Measurements from ENCODE around the gene ATG5.

ATG5 gene

DNA sequence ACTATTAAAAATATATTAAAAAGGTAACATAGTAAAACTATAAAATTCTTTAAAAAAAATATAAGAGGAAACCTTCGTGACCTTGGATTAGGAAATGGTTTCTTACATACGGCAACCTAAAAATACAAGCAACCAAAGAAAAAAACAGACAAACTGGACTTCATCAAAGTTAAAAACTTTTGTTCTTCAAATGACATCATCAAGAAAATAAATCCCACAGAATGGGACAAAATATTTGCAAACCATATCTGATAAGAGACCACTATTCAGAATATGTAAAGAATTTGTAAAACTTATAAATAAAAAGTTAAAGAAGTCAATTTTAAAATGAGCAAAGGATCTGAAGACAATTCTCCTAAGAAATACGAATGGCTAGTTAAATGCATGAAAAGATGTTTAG, 110.0 kb downstream of the ATG5 start:
- DNase-seq, result no peak

DNA sequence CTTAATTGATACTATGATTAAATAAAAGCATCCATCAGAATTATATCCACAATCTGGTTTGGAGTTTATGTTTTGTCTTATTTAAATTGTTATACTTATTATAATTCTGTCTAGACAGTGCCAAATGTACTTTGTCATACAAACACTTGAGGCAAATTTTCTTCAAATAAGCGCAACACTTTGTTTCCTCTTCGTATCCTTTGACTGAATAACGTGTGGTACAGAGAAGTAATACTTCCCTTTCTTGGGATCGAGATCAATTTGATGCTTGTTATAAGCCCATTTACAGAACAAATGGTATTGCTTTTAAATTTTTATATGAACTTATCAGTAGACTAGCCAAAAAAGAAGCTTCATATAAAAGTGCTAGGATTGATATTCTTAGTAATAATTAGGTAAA, 111.0 kb downstream of the ATG5 start:
- DNase-seq, result no peak

DNA sequence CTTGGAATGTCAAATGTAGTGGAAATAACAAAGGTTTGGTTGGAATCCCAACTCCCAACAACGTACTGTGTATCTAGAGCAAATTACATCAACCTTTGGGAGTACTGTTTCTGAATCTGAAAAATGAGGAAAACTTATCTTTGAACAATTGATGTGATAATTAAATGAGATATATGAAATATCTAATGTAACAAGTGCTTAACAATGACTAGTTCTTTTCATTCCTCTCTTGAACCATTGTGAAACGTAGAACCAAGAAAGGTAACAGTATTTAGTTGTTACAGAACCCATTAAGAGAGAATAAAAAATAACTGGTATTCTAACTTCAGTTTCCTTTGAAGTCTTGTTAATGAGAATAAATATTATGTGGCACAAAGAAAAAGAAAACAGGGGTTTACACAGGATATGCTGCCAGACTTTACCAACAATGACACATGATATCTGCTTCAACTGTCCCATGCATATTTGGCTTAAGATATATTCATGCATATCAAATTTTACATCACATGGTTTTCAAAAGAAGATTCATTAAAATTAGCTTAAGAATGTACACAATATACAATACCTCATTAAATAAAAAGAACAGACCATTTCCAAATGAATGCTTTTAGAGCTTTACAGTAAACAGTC, 111.8 kb downstream of the ATG5 start:
- no peak for DNase-seq

DNA sequence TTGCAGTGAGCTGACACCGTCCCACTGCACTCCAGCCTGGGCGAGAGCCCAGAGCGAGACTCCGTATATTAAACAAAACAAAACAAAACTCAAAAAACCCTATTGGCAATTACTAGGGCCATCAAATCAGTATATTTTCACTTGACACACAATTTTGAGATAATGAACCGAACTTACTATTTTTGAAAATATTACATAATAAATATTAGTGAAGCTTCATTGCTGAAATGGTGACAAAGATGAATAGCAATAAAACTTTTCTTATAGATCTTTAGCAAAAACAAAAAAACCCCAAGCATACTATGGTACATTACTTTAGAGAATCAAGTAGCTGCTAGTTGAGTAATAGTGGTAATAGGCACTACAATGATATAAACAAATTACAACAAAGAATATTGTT, 113.0 kb downstream of the ATG5 start:
- DNase-seq, result no peak

DNA sequence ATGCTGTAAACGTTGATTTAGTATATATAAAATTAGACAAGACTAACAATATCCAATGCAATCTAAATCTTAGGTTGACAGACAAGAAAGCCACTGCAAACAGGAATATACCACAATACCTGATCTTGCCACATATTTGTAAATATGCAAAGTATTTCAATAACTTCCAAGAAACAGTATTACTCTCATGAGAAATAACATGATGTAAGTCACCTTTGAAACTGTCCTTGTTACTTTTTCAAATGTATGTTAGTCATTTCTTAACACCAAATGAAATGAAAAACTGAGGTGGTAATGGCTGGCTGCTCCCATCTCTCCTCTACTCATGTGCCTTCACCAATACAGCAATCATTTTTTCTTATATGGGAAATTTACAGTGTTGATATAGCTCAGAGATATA, 118.7 kb downstream of the ATG5 start:
- DNase-seq, result no peak

DNA sequence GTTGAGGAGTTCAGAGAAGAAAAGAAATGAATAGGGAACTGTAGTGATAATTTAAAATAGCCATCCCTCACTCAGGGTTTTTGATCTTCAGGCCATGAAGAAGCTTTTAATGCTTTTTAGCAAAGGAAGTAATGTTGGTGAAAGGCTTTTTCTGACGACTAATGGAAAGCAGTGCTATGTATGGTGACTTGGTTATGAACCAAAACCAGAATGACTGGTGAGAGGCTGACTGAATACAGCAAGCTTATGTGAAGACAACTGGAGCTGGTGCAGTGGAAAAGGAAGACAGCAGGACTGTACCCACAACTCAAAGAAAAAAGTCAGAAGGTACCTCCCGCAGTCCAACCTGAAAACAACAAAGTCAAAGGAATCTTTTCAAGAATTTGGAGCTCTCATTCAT, 120.6 kb downstream of the ATG5 start:
- DNase-seq, result no peak

DNA sequence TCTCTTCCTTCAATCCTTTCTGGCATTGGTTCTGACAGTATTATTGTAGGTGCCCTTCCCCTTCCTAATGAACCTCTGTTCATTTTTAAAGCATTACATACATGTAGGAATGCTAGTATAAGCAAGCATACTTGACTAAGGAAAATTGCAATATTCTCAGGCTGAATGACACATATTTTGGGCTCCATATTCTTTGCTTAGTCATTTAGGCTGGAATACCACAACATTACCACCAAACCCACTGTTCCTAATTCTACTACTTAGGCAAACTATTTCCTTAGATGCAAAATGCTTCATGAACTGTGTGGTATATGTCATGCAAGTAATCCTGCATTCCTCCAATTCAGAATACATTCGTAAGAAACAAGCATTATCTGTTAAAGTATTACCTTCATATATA, 125.6 kb downstream of the ATG5 start:
- DNase-seq, result no peak

DNA sequence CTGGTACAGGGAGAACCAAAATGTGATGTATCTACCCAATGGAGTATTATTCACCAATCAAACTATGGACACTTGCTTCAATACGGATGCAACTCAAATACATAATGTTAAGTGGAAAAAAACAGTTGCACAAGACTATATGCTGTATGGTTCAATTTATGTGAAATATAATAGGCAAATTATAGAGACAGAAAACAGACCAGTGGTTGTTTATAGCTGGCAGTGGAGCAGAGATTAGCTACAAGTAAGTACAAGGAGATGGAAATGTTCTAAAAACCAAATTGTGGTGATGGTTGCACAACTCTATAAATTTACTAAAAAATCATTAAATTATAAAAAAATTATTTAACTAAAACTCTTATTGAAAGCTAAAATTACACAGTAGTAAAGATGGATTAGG, 126.2 kb downstream of the ATG5 start:
- no peak for DNase-seq

DNA sequence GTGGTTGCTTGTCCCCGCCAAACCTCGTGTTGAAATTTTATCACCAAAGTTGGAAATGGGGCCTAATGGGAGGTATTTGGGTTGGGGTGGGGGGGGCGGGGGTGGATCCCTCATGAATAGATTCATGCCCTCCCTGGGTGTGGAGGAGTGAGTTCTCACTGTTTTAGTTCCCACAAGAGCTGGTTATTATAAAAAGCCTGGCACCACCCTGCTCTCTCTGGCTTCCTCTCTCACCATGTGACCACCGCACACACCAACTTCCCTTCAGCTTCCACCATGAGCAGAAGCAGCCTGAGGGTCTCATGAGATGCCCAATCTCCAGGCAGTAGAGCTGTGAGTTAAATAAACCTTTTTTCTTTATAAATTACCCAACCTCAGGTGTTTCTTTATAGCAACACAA, 128.1 kb downstream of the ATG5 start:
- DNase-seq, result no peak

DNA sequence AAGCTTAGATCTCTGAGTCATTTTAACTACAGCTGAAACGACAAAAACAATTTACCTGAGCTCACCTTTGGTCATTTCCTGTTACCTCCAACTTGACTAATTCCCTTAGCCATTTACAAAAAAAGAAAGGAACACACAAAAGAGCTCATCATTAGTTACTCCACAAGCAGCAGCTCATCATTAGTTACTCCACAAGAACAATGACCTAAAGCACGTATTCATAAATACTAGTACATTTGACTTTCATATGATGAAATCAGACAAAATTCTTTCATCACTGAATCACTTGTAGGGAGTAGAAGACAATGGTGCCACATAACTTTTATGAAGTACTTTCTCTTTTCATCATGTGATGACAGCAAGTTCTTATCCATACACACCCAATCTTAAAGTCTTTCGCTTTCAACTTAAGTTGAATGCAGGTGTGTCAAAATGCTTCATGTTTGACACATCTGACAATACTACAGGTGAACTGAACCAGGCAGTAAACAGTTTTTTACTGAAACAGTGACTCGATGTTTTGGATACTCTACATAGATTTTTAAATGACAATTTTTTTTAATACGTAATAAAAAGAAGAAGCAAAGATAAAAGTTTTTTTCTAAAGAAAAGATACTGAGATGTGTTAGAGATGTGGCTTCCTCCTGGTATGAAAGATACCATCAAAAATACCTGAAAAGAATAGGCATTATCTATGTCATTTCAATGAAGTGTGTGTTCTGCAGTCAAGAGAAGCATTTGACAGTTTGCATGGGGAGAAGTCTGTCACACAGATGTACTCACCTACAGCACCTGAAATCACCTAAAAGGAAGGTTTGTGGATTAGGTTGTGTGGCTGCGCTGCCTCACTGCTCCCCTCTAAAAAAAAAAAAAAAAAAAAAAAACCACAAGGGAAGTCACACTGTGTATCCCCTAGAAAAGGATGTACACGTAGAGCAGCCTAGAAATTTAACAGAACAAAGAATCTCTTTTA, 130.3 kb downstream of the ATG5 start:
- no peak for DNase-seq

DNA sequence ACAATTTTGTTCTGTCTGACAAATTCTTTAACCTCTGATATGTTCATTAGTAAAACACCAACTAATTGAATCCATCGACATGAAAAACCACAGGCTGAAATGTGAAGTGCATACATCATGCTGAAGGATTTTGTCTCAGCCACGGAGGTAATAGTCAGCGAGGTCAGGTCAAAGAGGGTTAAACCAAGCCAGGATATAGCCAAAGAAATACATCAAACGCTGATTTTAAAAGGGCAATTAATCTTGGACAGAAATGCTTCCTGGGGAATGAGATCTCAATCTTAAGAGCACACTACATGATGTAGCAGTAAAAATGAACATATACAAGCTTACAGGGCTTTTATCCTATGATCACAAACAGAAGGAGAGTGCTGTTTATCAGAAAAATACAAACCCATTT, 132.7 kb downstream of the ATG5 start:
- no peak for DNase-seq

DNA sequence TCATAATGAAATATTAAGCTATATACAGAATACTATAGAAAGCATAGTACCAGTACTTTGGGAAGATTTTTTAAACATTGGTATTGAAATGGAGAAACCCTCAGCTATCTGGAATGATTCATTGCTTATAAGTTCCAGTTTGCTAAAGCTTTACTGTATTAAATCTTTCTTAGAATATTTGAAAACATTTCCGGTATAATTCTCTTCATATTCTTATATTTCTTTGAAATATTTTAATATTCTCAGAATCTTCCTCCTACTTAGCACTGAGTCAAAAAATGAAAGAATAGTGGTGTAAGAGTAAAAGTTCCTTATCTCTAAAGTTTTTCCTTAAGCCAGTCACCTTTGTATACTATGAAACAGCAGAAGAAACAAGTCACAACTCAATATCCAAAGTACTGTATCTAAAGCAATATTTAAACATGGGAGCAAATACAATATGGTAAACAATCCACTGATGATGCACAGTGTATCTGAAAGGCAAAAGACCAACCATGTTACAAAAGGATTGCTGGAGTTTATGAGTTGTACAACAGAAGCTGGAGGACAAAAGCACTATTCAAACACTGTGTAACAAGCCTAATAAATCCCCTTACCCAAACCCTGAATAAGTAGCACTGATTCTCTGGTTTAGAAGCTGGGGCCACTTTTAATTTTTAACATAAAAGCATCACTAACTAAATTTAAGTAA, 137.3 kb downstream of the ATG5 start:
- no peak for DNase-seq

DNA sequence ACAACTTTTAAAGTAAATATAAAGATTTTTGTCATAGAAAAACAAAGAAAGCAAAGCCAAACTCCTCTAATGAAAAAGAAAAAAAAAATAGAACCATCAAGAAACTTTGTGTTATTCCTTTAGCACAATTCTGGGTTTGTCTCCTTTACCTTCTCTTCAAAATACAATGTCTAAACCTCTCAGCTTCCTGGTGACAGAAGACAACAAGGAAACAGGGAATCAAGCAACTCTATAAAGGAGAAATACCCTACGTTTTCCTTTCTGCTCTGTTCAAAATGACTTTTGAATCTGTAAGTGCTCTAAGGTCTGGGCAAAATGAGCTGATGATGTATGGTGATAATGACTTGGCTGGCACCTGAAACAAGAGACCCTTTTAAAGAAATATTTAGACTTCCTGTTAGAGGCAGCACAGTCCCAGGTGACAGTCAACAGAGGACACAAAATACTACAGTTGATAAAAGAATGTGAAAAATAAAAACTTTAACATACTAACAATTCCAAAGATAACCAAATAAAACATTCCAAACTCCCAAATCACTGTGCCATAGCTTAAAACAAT, 138.1 kb downstream of the ATG5 start:
- no peak for DNase-seq

DNA sequence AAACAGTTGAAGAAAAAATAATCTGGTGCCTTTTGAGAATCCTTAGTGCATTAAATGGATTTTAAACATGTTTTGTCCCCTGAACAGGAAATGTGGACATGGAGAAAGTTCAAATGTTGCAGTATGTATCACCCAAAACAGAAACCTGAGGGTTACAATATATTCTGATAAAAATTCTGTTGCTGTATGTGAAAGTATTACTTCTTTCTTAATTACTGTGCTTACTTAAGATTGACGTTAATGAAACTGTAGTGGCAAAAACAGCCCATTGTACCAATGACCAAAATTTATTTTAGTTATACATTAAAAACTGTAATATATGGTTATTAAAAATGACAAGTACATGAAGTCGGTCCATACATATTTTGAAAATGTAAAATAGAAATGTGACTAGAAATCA, 138.8 kb downstream of the ATG5 start:
- no peak for DNase-seq

DNA sequence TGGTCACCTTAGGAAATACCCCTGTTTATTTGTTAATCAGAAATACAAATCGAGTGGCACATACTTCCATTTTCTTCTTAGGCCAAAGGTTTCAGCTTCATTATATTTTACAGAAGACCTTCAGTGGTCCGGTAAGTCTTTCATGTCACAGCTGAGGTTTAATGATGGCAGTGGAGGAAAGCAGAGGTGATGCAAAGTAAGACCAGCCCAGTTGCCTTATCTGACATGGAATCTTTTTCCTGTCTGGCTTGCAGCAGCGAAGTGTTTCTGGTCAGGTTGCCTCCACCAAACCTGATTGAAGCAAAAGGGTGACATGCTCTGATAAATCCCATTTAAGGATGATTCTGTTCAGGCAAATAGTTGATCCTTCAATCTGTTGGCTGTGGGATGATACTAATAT, 139.4 kb downstream of the ATG5 start:
- no peak for DNase-seq

DNA sequence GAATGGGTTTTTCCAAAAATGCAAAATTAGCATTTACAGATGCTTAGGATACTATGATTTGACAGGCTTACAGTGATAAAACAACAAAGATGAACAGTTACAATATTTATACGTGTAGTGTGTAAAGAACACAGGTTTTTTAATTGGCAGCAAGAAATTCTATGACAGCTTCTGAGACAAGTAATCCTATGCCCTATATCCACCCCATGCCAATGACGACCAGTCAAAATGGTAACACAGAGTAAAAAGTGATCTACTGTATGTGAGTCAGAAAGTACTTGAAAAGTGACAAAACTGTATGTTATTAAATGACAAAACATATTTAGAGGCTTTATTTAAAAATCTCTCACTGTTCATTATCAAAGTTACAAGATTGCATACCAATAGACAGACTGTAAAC, 139.9 kb downstream of the ATG5 start:
- DNase-seq, result no peak

DNA sequence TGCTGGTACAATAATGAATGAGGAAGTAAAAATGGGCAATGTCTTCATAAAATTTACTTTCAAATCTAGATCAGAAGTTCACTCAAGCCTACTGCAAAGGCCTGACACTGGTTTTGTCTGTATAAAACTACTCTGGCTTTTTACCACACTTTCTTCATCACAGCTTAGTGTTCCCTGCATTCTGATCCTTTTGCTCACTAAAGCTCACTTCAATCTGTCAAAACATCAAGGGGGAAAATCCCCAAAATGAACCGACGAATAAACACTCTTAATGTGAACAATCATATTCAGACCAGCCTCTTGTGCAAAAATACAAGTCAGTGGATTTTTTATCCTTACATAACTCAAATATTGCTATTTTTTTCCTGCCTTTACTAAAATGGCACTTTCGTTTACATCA, 140.9 kb downstream of the ATG5 start:
- DNase-seq, result no peak

DNA sequence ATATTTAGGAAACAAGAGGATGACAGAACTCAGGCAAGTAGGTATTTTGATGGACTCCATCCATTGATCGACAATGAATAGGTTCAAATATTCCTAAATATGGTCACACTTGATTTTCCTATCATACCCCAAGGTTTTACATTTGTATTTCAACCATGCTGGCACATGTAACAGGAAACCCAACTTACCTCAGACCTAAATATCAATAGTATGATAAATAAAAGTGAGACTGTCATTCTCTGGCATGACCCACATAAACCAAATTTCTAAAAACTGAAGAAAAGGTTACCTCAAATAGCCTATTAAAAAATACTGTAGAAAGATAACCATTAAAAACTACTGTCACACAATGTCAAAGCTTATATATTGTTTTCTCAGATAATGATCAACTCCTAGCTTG, 142.1 kb downstream of the ATG5 start:
- DNase-seq, result no peak

DNA sequence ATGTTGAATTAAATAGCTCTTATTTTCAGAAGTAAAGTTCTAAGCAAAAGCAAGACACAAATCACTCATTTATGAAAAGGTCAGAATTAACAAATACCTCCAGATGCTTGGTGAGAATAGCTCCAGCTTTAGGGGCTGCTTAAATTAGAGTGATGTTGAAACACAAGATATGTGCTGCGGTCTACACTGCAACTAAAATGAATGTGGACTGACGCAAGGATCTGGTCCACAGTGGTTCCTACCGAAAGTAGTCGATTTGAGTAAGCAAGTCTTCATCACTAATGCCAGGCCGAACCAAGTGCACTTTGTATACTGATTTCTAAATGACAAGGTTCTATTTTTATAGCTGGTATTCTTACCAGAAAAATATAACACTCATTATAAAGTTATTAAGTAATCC, 143.1 kb downstream of the ATG5 start:
- no peak for DNase-seq

DNA sequence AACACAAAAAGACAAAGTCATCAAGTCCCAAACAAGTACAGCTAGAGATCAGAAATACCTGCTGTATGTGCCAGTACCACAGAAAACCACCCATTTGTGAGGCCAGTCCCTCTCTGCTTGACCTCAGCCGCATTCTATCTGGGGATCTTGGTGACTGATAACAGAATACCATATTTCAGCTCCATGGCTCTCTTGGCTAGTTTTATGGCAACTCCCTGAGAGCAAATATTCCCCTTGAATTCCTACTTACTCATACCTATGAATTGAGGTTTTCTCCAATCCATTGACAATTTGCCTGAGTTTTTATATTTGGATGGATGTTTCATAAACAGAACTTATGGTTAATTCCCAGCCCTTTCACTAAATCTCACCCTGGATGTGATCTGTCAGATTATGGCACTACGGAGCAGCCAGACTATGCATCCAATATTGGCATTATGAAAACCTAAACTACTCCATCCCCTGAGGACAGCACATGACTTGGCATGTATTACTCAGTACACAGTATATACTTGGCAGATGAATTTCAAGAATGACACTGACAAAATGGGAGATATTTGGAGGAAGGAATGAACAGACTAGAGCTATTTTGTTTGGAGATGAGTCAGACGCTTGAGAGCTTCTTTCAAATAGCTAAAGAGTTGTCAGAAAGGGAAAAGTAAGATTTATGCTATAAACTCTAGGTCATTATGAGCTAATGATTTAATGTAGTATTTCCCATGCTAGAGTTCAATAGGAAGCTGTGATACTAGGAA, 143.7 kb downstream of the ATG5 start:
- DNase-seq, result no peak

DNA sequence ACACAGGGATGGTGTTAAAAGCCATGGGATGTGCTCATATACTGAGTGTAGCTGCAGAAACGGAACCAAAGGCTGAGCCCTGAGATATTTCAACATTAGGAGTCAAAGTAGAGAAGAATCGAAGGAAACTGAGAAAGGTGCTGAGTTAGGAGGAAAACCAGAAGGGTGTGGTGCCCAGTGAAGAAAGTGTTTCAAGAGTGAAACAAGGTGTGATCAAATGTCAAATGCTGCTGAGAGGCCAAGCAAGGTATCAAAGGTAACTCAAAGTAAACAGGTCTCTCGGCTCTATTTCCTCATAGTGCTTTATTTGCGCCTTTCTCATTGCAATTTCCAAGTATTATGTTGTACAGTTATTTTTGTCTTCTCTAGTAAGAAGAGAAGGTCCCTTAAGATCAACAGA, 145.4 kb downstream of the ATG5 start:
- no peak for DNase-seq

DNA sequence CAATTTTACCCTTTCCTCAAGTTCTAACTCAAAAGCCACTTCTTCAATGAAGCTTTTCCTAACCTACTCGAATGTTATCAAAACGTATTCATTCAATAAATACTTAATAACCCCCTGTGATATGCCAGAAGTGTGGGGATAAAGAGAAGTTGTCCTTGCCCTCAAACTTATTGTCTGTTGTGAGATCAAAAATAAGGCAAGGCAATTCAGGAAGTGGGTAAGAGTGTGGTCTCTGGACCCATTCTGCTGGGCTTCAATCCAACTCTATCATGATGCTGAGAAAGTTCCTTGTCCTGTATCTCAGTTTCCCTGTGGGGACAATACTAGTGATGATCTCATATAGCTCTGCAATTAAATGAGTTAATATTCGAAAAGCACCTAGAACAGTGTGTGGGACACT, 146.7 kb downstream of the ATG5 start:
- DNase-seq, result no peak

DNA sequence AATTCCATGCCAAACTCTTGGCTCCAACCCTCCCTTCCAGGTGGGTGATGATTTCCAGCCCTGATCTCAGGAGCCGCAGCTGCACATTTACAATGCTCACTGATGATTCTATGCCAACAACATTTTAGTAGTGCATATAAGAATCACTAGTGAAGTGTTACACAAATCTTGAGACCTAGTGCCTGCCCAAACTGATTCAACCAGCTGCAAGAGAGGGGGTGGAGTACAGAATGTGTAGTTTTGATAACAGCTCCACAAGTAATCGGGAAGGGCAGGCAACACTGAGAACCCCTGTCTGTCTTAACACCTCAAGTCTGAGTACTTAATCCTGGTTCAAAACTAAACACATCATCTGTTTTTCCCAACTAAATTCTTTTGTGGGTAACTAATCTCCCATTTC, 147.8 kb downstream of the ATG5 start:
- DNase-seq, result no peak

All from right hindlimb (tissue), 1 donor.